Stomach smooth muscle (tissue), 2 donors: Measurements from ENCODE around the gene KIF21A.

Experiments
- H3K27ac ChIP-seq: one replicate; pipeline ENCODE4 v1.7.0; 2013; ENCODE audit warnings: mild to moderate bottlenecking, low read length, inconsistent platforms
- H3K27me3 ChIP-seq, 2 donors: one replicate each; pipeline ENCODE4 v1.7.0; 2013; ENCODE audit warnings: low read length in 2 of 2; ENCODE audit not compliant: insufficient read depth in 2 of 2, control insufficient read depth in 1 of 2
- H3K36me3 ChIP-seq, 2 donors: one replicate each; pipeline ENCODE4 v1.7.0; 2013; ENCODE audit warnings: low read length in 2 of 2; ENCODE audit not compliant: control insufficient read depth in 2 of 2, insufficient read depth in 2 of 2
- H3K4me1 ChIP-seq: one replicate; pipeline ENCODE4 v1.7.0; 2013; ENCODE audit warnings: low read length; ENCODE audit not compliant: control insufficient read depth, insufficient read depth
- H3K4me3 ChIP-seq, 2 donors: one replicate each; pipeline ENCODE4 v1.7.0; 2013; ENCODE audit warnings: low read length in 2 of 2
- H3K9ac ChIP-seq, 2 donors: one replicate each; pipeline ENCODE4 v1.7.0; 2013; ENCODE audit warnings: low read length in 2 of 2, mild to moderate bottlenecking in 1 of 2
- H3K9me3 ChIP-seq, 2 donors: one replicate each; pipeline ENCODE4 v1.7.0; 2013; ENCODE audit warnings: low read length in 2 of 2; ENCODE audit not compliant: control insufficient read depth in 2 of 2
- donor health status: healthy.
- donor health status: Pancreatic carcinoma.

The KIF21A gene

GRCh38 chr12:39406262-39406661 is 36.7 kb downstream of the KIF21A start:
- H3K4me1 ChIP-seq, result no peaks in the 10 kb centered on the region
- H3K27ac ChIP-seq, result no peak overlapping the region
- H3K9ac ChIP-seq, result no peak overlapping the region
- H3K36me3 ChIP-seq, result no peaks in the 10 kb centered on the region
- no peak overlapping the region for H3K4me3 ChIP-seq
- H3K27me3 ChIP-seq, result no peaks in the 10 kb centered on the region
- H3K9me3 ChIP-seq, result no peaks in the 10 kb centered on the region

- no peaks in the 10 kb centered on the region for H3K4me1 ChIP-seq
- no peak overlapping the region for H3K4me3 ChIP-seq
- no peaks in the 10 kb centered on the region for H3K36me3 ChIP-seq
- H3K9me3 ChIP-seq, result no peaks in the 10 kb centered on the region
- H3K27me3 ChIP-seq, result no peaks in the 10 kb centered on the region
- no peak overlapping the region for H3K9ac ChIP-seq
- no peak overlapping the region for H3K27ac ChIP-seq
These were observed 37.3 kb downstream of the KIF21A start for GRCh38 chr12:39405580-39405979.

GRCh38 chr12:39404000-39404399 is 38.9 kb downstream of the KIF21A start:
- no peaks in the 10 kb centered on the region for H3K9me3 ChIP-seq
- H3K4me1 ChIP-seq, result no peaks in the 10 kb centered on the region
- H3K36me3 ChIP-seq, result no peaks in the 10 kb centered on the region
- H3K27me3 ChIP-seq, result no peaks in the 10 kb centered on the region
- H3K9ac ChIP-seq, result no peak overlapping the region
- no peak overlapping the region for H3K4me3 ChIP-seq
- H3K27ac ChIP-seq, result no peak overlapping the region

GRCh38 chr12:39403376-39403775 is 39.5 kb downstream of the KIF21A start:
- Histone ChIP-seq H3K27ac (no peak overlapping the region), H3K4me1 (no peaks in the 10 kb centered on the region), H3K36me3 (no peaks in the 10 kb centered on the region), H3K27me3 (no peaks in the 10 kb centered on the region), H3K9ac (no peak overlapping the region), H3K9me3 (no peaks in the 10 kb centered on the region), H3K4me3 (no peak overlapping the region)

- no peak overlapping the region for H3K4me3 ChIP-seq
- H3K27me3 ChIP-seq, result no peaks in the 10 kb centered on the region
- H3K36me3 ChIP-seq, result no peaks in the 10 kb centered on the region
- H3K4me1 ChIP-seq, result no peaks in the 10 kb centered on the region
- H3K27ac ChIP-seq, result no peak overlapping the region
- H3K9ac ChIP-seq, result no peak overlapping the region
- no peaks in the 10 kb centered on the region for H3K9me3 ChIP-seq
These were observed 40.0 kb downstream of the KIF21A start for GRCh38 chr12:39402922-39403321.

- H3K27ac ChIP-seq, result no peak overlapping the region
- H3K4me3 ChIP-seq, result no peak overlapping the region
- H3K36me3 ChIP-seq, result no peaks in the 10 kb centered on the region
- no peaks in the 10 kb centered on the region for H3K27me3 ChIP-seq
- no peak overlapping the region for H3K9ac ChIP-seq
- no peaks in the 10 kb centered on the region for H3K4me1 ChIP-seq
- no peaks in the 10 kb centered on the region for H3K9me3 ChIP-seq
These were observed 41.5 kb downstream of the KIF21A start for GRCh38 chr12:39401459-39401858.

- Histone ChIP-seq H3K9me3 (no peaks in the 10 kb centered on the region), H3K36me3 (no peaks in the 10 kb centered on the region), H3K27me3 (no peaks in the 10 kb centered on the region), H3K27ac (no peak overlapping the region), H3K4me3 (no peak overlapping the region), H3K9ac (no peak overlapping the region), H3K4me1 (no peaks in the 10 kb centered on the region)
These were observed 47.1 kb downstream of the KIF21A start for GRCh38 chr12:39395866-39396265.

- Histone ChIP-seq H3K9me3 (no peaks in the 10 kb centered on the region), H3K9ac (no peak overlapping the region), H3K27ac (no peak overlapping the region), H3K36me3 (no peaks in the 10 kb centered on the region), H3K4me1 (no peaks in the 10 kb centered on the region), H3K27me3 (no peaks in the 10 kb centered on the region), H3K4me3 (no peak overlapping the region)
These were observed 49.0 kb downstream of the KIF21A start for GRCh38 chr12:39393890-39394289.

- H3K4me1 ChIP-seq, result no peaks in the 10 kb centered on the region
- H3K27me3 ChIP-seq, result no peaks in the 10 kb centered on the region
- no peak overlapping the region for H3K9ac ChIP-seq
- no peaks in the 10 kb centered on the region for H3K9me3 ChIP-seq
- H3K27ac ChIP-seq, result no peak overlapping the region
- H3K36me3 ChIP-seq, result no peaks in the 10 kb centered on the region
- no peak overlapping the region for H3K4me3 ChIP-seq
These were observed 49.7 kb downstream of the KIF21A start for GRCh38 chr12:39393179-39393578.

GRCh38 chr12:39392154-39392925 is 50.6 kb downstream of the KIF21A start:
- H3K27ac ChIP-seq, result no peak overlapping the region
- H3K4me1 ChIP-seq, result no peaks in the 10 kb centered on the region
- H3K4me3 ChIP-seq, result no peak overlapping the region
- H3K36me3 ChIP-seq, result no peaks in the 10 kb centered on the region
- no peaks in the 10 kb centered on the region for H3K9me3 ChIP-seq
- H3K27me3 ChIP-seq, result no peaks in the 10 kb centered on the region
- H3K9ac ChIP-seq, result no peak overlapping the region

GRCh38 chr12:39390752-39391151 is 52.2 kb downstream of the KIF21A start:
- no peak overlapping the region for H3K9ac ChIP-seq
- H3K27me3 ChIP-seq, result no peaks in the 10 kb centered on the region

More at GRCh38 chr12:39390752-39391151, 52.2 kb downstream of the KIF21A start:
- no peak overlapping the region for H3K4me3 ChIP-seq
- H3K36me3 ChIP-seq, result no peaks in the 10 kb centered on the region
- no peak overlapping the region for H3K27ac ChIP-seq
- H3K4me1 ChIP-seq, result no peaks in the 10 kb centered on the region
- no peaks in the 10 kb centered on the region for H3K9me3 ChIP-seq
